Left lung (tissue), 10 donors: ENCODE measurements around the gene B4GALNT2. TPM values are rescaled to one million over a fixed set of nuclear protein-coding genes. Genes with fewer than 3 reads are reported as not detected.

Source experiments
- ATAC-seq: fragments of 200-7000 bp; cut with Tn5 transposase; one replicate; pipeline ENCODE4 v1.9.1; 2020; ENCODE audit warnings: moderate library complexity
- DNase-seq, 4 donors: peaks; one replicate each; pipeline ENCODE4 v3.0.0-alpha.2; 2013 to 2020
- H3K27ac ChIP-seq, 2 donors: fragments of 200-600 bp; sonication (generic) in 1 of 2; one replicate each; pipeline versions ENCODE4 v1.5.0 to v1.8.0; 2020 to 2021
- H3K27me3 ChIP-seq, 2 donors: fragments of 200-600 bp; sonication (generic) in 1 of 2; one replicate each; pipeline versions ENCODE4 v1.5.0 to v1.8.0; 2020 to 2021
- H3K36me3 ChIP-seq, 2 donors: fragments of 200-600 bp; sonication (generic) in 1 of 2; one replicate each; pipeline versions ENCODE4 v1.5.0 to v1.8.0; 2020 to 2021
- H3K4me1 ChIP-seq, 2 donors: fragments of 200-600 bp; one replicate each; pipeline ENCODE4 v1.8.0; 2021
- H3K4me3 ChIP-seq, 2 donors: fragments of 200-600 bp; sonication (generic) in 1 of 2; one replicate each; pipeline versions ENCODE4 v1.5.0 to v1.8.0; 2020 to 2021; ENCODE audit warnings: mild to moderate bottlenecking in 1 of 2
- H3K9me3 ChIP-seq, 2 donors: fragments of 200-600 bp; sonication (generic) in 1 of 2; one replicate each; pipeline versions ENCODE4 v1.5.0 to v1.8.0; 2020 to 2021
- CTCF ChIP-seq, 2 donors: fragments of 200-600 bp; sonication (generic) in 1 of 2; IDR thresholded peaks; one replicate each; pipeline versions ENCODE4 v1.5.0 to v1.8.0; 2021; ENCODE audit warnings: antibody characterized with exemption in 2 of 2
- intact Hi-C, 2 donors: fragments of 100-400 bp; cut with DNase I; formaldehyde crosslinking; loops; one replicate each; pipeline versions ENCODE4 v1.11.2 to v1.14.2; 2022
- polyA plus RNA-seq, 6 donors: library from polyadenylated mRNA; unstranded; fragments of 120-200 nt; gene quantifications; one replicate each; pipeline ENCODE4 v1.2.1, GENCODE V29; 2013; ENCODE audit not compliant: insufficient read length in 6 of 6
- total RNA-seq, 2 donors: library from RNA; stranded (reverse); fragmentation: NEBNext Ultra II Directional; extraction: Animal tissue kit (Norgen Biotek cat#: 25700); gene quantifications; one replicate each; pipeline ENCODE4 v1.2.1, GENCODE V29; 2021
- donor health status: DM: no; HTN: yes; CAD: no.
- donor health status: DM: no; HTN: no; CAD: no.

Gene B4GALNT2
- total and polyA plus RNA-seq, 8 donors, result 0.16 to 0.87 (median 0.58) TPM

GRCh38 chr17:49213847-49214246 is 81.3 kb downstream of the B4GALNT2 start:
- Histone ChIP-seq H3K27ac (peak overlapping the region; percentile 1 to 91), H3K27me3 (peaks cover 0 to 24% of the 10 kb centered on the region in 2 donors), H3K4me1 (peaks cover 4 to 93% of the 10 kb centered on the region in 2 donors), H3K4me3 (peak overlapping the region in 1 of 2 donors; percentile 56), H3K9me3 (no peaks in the 10 kb centered on the region), H3K36me3 (no peaks in the 10 kb centered on the region)
- ATAC-seq (no peak), DNase-seq (no peak)
- intact Hi-C loops, result no loop called here
- TF ChIP-seq CTCF (IDR thresholded peaks at IDR 0.05), result no peak

GRCh38 chr17:49214676-49215360 is 82.2 kb downstream of the B4GALNT2 start:
- H3K9me3 ChIP-seq, result no peaks in the 10 kb centered on the region
- ATAC-seq, result no peak
- peaks cover 0 to 26% of the 10 kb centered on the region in 2 donors for H3K27me3 ChIP-seq
- intact Hi-C loops, result no loop called here
- peak in 1 of 4 donors; percentile 49 for DNase-seq
- H3K27ac ChIP-seq, result peak overlapping the region; percentile 1 to 91
- TF ChIP-seq CTCF (IDR thresholded peaks at IDR 0.05), result no peak
- H3K4me3 ChIP-seq, result peak overlapping the region in 1 of 2 donors; percentile 56
- H3K4me1 ChIP-seq, result peaks cover 4 to 93% of the 10 kb centered on the region in 2 donors
- peaks cover 0 to under 1% of the 10 kb centered on the region in 2 donors for H3K36me3 ChIP-seq

GRCh38 chr17:49216482-49216881 is 83.9 kb downstream of the B4GALNT2 start:
- TF ChIP-seq CTCF (IDR thresholded peaks at IDR 0.05), result no peak
- Histone ChIP-seq H3K4me3 (no peak overlapping the region), H3K4me1 (peaks cover 4 to 88% of the 10 kb centered on the region in 2 donors), H3K36me3 (peaks cover 0 to 8% of the 10 kb centered on the region in 2 donors), H3K27ac (peak overlapping the region; percentile 56 to 91), H3K9me3 (no peaks in the 10 kb centered on the region), H3K27me3 (peaks cover 0 to 22% of the 10 kb centered on the region in 2 donors)
- ATAC-seq, result no peak
- peak in 1 of 4 donors; percentile 79 for DNase-seq
- intact Hi-C loops, result no loop called here

- peak in 2 of 4 donors; percentile 76 to 82 for DNase-seq
- intact Hi-C loops, result no loop called here
- peak; percentile 67 for ATAC-seq
- peak overlapping the region; percentile 56 to 91 for H3K27ac ChIP-seq
- no peaks in the 10 kb centered on the region for H3K9me3 ChIP-seq
- no peak overlapping the region for H3K4me3 ChIP-seq
- H3K4me1 ChIP-seq, result peaks cover 4 to 85% of the 10 kb centered on the region in 2 donors
- H3K36me3 ChIP-seq, result peaks cover 0 to 8% of the 10 kb centered on the region in 2 donors
- H3K27me3 ChIP-seq, result peaks cover 0 to 28% of the 10 kb centered on the region in 2 donors
- no peak for TF ChIP-seq CTCF (IDR thresholded peaks at IDR 0.05)
Observed at GRCh38 chr17:49216953-49217650, 84.5 kb downstream of the B4GALNT2 start.
